GM12875 (cell line): ENCODE data around the gene MT1X.
A peak's percentile ranks its signal among the peaks of the same experiment; 100 is the strongest.

Source experiments
- H3K4me3 ChIP-seq: one replicate; pipeline ENCODE4 v1.5.1; 2011; ENCODE audit warnings: low read depth, low read length, control low read depth
- CTCF ChIP-seq: IDR thresholded peaks from 2 replicates; pipeline ENCODE4 v1.5.1; 2011; ENCODE audit warnings: low read depth, mild to moderate bottlenecking, control low read depth, inconsistent platforms, low read length, moderate library complexity, borderline replicate concordance; ENCODE audit not compliant: insufficient read depth

MT1X gene

GRCh38 chr16:56637814-56638750 lies 44.2 kb upstream of the MT1X start, which contains the start of gene MT1A:
Gene MT1A (plus strand): TSS chr16:56638666. CDS start chr16:56638739, 73 bp downstream.
- H3K4me3 ChIP-seq, result no peak within 1 kb of the TSS
- TF ChIP-seq CTCF, result no peak

DNA sequence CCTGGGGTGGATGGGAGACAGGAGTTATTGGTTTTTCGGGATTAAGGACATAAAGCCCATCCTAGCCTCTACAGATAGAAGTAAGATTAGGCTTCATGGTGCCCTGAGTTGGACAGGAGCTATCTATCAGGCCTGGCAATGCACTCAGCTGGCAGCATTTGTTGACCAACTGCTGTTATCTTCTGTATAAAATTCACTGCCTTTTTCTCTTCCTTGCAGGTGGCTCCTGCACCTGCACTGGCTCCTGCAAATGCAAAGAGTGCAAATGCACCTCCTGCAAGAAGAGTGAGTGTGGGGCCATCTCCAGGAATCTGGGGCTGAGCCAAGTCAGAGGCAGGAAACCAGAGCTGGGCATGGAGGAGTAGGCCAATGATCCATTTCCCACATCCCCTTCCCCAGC lies 43.2 kb upstream of the MT1X start:
- TF ChIP-seq CTCF, result no peak
- H3K4me3 ChIP-seq, result no peak overlapping the region

GRCh38 chr16:56640076-56640475 lies 42.2 kb upstream of the MT1X start:
- TF ChIP-seq CTCF, result no peak
- H3K4me3 ChIP-seq, result no peak overlapping the region

DNA sequence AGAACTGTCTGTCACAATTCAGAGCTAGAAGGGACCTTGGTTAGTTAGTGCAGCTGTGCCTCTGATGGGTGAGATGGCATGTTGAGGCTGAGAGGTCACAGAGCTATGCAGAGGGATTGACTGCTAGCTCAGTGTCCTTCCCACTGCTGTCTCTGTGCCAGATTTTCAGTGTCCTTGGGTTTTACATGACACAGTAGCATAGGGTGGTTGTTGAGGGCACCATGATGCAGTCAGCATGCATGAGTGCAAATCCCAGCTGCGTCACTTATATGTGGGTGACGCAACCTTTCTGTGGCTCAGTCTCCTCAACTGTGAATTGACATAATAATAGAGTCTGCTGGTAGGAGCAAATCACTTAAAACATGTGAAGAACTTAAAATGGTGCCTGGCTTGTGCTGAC lies 41.1 kb upstream of the MT1X start:
- no peak overlapping the region for H3K4me3 ChIP-seq
- TF ChIP-seq CTCF, result no peak

- H3K4me3 ChIP-seq, result no peak overlapping the region
- TF ChIP-seq CTCF, result 0 out of 2 replicates have a peak, but pooled peaks have one; percentile 4
Observed at GRCh38 chr16:56643080-56643778, 39.0 kb upstream of the MT1X start.

DNA sequence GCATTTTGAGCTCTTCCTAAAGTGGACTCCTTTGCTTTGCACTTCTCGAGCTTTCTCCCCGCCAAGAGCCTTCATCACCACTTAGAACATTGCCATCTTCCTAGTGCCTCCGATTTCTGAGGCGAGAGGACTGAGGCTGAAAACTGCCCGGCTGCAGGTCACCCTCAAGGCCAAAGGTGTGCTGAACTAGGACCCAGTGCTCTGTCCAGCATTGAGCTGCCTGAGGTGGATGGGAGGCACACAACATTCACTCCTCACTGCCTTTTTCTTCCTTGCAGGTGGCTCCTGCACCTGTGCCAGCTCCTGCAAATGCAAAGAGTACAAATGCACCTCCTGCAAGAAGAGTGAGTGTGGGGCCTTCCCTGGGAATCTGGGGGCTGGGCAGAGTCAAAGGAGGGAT lies 38.4 kb upstream of the MT1X start:
- no peak for TF ChIP-seq CTCF
- H3K4me3 ChIP-seq, result no peak overlapping the region
